Kidney (tissue), 14 donors: ENCODE results near the gene CHFR. TPM values are rescaled to one million over a fixed set of nuclear protein-coding genes. Genes with fewer than 3 reads are reported as not detected.
A peak's percentile ranks its signal among the peaks of the same experiment; 100 is the strongest.

ENCODE experiments used
- DNase-seq, 5 donors: peaks; one replicate each; pipeline ENCODE4 v3.0.0-alpha.2; 2013 to 2020
- FAIRE-seq: peaks from 2 replicates; lab custom pipeline; 2012; peaks lifted over from hg19 to GRCh38; lab: Jason Lieb, UNC
- H3K27ac ChIP-seq, 2 donors: one replicate each; pipeline ENCODE4 v1.7.0; 2013; ENCODE audit warnings: low read depth in 2 of 2, low read length in 2 of 2, inconsistent platforms in 1 of 2
- H3K27me3 ChIP-seq: one replicate; pipeline ENCODE4 v1.7.1; 2013; ENCODE audit warnings: low read length, inconsistent platforms; ENCODE audit not compliant: control insufficient read depth, insufficient read depth
- H3K36me3 ChIP-seq, 3 donors: one replicate each; pipeline versions ENCODE4 v1.7.0 to v1.7.1; 2013; ENCODE audit warnings: low read length in 3 of 3, control low read depth in 1 of 3, inconsistent platforms in 1 of 3; ENCODE audit not compliant: insufficient read depth in 3 of 3, control insufficient read depth in 2 of 3
- H3K4me1 ChIP-seq, 3 donors: one replicate each; pipeline versions ENCODE4 v1.7.0 to v1.7.1; 2013; ENCODE audit warnings: low read length in 3 of 3, inconsistent platforms in 1 of 3, low read depth in 1 of 3; ENCODE audit not compliant: control insufficient read depth in 2 of 3, insufficient read depth in 2 of 3
- H3K4me3 ChIP-seq, 3 donors: one replicate each; pipeline versions ENCODE4 v1.7.0 to v1.8.1; 2013; ENCODE audit warnings: low read length in 3 of 3, control low read depth in 1 of 3, inconsistent platforms in 1 of 3
- H3K9ac ChIP-seq, 3 donors: one replicate each; pipeline versions ENCODE4 v1.7.0 to v1.7.1; 2013; ENCODE audit warnings: low read length in 3 of 3, control low read depth in 1 of 3, inconsistent platforms in 1 of 3
- H3K9me3 ChIP-seq, 3 donors: one replicate each; pipeline versions ENCODE4 v1.7.0 to v1.7.1; 2013; ENCODE audit warnings: low read length in 3 of 3, control low read depth in 1 of 3, inconsistent platforms in 1 of 3; ENCODE audit not compliant: control insufficient read depth in 2 of 3, insufficient read depth in 1 of 3
- CTCF ChIP-seq: IDR thresholded peaks from 3 replicates; pipeline ENCODE4 v1.5.1; 2012; ENCODE audit warnings: mild to moderate bottlenecking, moderate library complexity, borderline replicate concordance; ENCODE audit not compliant: insufficient read depth; ENCODE audit errors: extremely low read depth
- intact Hi-C: fragments of 100-400 bp; cut with DNase I; formaldehyde crosslinking; loops from one replicate; pipeline ENCODE4 v1.11.1; 2022
- polyA plus RNA-seq: library from polyadenylated mRNA; stranded (reverse); fragments of 350-450 nt; fragmentation: Illumina TruSeq; extraction: RNeasy Lipid Tissue Mini Kit (QIAGEN cat#74804); gene quantifications from one replicate; pipeline ENCODE4 v1.2.3, GENCODE V29; 2014; ENCODE audit warnings: low read depth, low replicate concordance; ENCODE audit not compliant: insufficient read depth
- total RNA-seq: library from RNA; stranded (reverse); fragmentation: NEBNext Ultra II Directional; extraction: Animal tissue kit (Norgen Biotek cat#: 25700); gene quantifications from one replicate; pipeline ENCODE4 v1.2.1, GENCODE V29; 2021
- donor health status: control.
- donor health status: control.
- donor health status: control.
- donor health status: control.
- donor health status: control.
- donor health status: DM: yes; HTN: yes; CAD: no.
- donor health status: Normal renal cell carcinoma (clear cell type).

CHFR gene
- total and polyA plus RNA-seq, 2 donors from 2014 or later = 8.3 to 37.3 TPM

GRCh38 chr12:132926415-132926833 lies 39.0 kb upstream of the CHFR start:
- Histone ChIP-seq H3K9me3 (peaks cover 18 to 88% (median 59%) of the 10 kb centered on the region in 3 donors), H3K36me3 (peaks cover 7 to 35% (median 10%) of the 10 kb centered on the region in 3 donors), H3K9ac (no peak overlapping the region), H3K27me3 (no peaks in the 10 kb centered on the region), H3K27ac (no peak overlapping the region), H3K4me1 (no peaks in the 10 kb centered on the region), H3K4me3 (peak overlapping the region in 2 of 3 donors; percentile 9 to 30)
- TF ChIP-seq CTCF = no peak
- FAIRE-seq (no peak), DNase-seq (no peak)
- intact Hi-C loops = no loop called here

DNA sequence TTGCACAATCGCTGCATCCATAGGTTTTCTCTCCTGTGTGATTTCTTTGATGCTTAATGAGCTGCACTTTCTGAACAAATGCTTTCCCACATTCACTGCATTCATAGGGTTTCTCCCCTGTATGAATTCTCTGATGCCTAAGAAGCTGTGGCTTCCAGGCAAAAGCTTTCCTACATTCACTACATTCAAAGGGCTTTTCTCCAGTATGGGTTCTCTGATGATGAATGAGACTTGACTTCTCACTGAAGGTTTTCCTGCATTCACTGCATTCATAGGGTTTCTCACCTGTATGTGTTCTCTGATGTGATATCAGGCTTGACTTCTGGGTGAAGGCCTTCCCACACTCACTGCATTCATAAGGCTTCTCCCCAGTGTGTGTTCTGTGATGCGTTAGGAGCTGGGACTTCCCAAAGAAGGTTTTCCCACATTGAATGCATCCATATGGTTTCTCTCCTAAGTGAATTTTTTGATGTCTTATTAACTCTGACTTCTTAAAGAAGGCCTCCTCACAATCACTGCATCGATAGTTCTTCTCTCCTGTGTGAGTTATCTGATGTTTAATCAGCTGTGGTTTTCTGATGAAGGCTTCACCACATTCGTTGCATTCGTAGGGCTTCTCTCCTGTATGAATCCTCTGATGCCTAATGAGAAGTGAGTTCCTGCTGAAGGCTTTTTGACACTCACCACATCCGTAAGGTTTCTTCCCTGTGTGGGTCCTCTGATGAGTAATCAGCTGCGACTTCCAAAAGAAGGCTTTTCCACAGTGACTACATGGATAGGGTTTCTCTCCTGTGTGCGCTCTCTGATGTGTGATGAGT lies 38.4 kb upstream of the CHFR start:
- Histone ChIP-seq H3K4me3 (peak overlapping the region in 2 of 3 donors; percentile 3 to 30), H3K9ac (no peak overlapping the region), H3K4me1 (no peaks in the 10 kb centered on the region), H3K36me3 (peaks cover 7 to 31% (median 10%) of the 10 kb centered on the region in 3 donors), H3K27me3 (no peaks in the 10 kb centered on the region), H3K9me3 (peaks cover 17 to 88% (median 63%) of the 10 kb centered on the region in 3 donors), H3K27ac (no peak overlapping the region)
- intact Hi-C loops = no loop called here
- FAIRE-seq = no peak
- no peak for DNase-seq
- TF ChIP-seq CTCF = no peak

DNA sequence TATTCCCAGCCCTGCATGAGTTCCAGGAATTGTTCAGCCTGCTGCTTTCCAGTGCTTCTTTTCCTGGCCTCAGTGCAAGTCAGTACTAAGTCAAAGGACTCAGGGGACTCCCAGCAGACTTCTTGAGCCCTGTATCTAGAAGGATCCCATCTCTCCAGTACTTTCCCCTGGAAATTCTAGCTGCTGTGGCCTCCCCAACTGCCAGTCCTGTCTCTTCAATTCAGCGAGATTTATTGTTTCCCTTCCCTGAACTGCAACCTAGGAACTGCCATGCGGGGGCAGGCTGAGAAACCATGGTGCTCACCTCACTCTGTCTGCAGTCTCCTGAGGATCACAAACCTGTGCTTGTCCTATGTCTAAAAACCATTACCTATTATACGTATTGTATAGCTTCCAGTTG lies 37.0 kb upstream of the CHFR start:
- DNase-seq = no peak
- Histone ChIP-seq H3K9me3 (peaks cover 16 to 86% (median 57%) of the 10 kb centered on the region in 3 donors), H3K4me1 (no peaks in the 10 kb centered on the region), H3K36me3 (peaks cover 3 to 25% (median 10%) of the 10 kb centered on the region in 3 donors), H3K4me3 (peak overlapping the region in 1 of 3 donors; percentile 1), H3K27ac (no peak overlapping the region), H3K27me3 (no peaks in the 10 kb centered on the region), H3K9ac (no peak overlapping the region)
- TF ChIP-seq CTCF = no peak
- intact Hi-C loops = no loop called here
- no peak for FAIRE-seq
